ENCODE results near the gene PDE10A. TPM values are rescaled to one million over a fixed set of nuclear protein-coding genes. Genes with fewer than 3 reads are reported as not detected.

PDE10A gene
- polyA plus RNA-seq, 3 donors, result not detected

DNA sequence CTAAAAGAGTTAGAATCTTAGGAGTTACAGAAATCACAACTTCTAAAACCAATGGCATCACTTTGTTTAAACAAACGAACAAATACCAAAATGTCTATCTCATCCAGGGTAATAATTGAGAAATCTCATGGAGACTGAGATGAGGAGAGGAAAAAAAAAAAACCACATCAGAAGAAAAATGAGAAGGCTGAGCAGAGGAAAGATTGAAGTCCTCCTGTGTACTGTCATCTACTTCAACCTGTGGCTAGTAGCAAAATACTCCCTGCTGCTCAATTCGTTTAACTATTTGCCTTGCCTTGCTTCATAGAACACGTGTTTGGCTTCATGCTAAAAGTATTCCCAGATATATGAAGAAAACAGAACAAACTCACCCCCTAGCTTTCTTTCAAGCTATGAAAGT lies 143.7 kb downstream of the PDE10A start:
- no peak for DNase-seq
- peaks cover 0 to 5% (median 2%) of the 10 kb centered on the region in 7 donors for H3K9me3 Mint-ChIP-seq
- Histone ChIP-seq H3K36me3 (replicated peaks in 1 of 2; ENCODE audit: control insufficient read depth in 1 of 2, insufficient read depth in 2 of 2, low read length in 2 of 2) (no peaks in the 10 kb centered on the region), H3K9me3 (replicated peaks in 1 of 2; ENCODE audit: control insufficient read depth in 1 of 2, insufficient read depth in 1 of 2, low read length in 2 of 2) (no peaks in the 10 kb centered on the region), H3K4me3 (replicated peaks in 1 of 3; ENCODE audit: low read depth in 2 of 3, low read length in 3 of 3) (no peak overlapping the region), H3K79me2 (ENCODE audit: insufficient read depth, low read length) (no peaks in the 10 kb centered on the region), H3K4me2 (replicated peaks; ENCODE audit: extremely low read depth, low read length, poor library complexity, severe bottlenecking) (no peak overlapping the region), H3K9ac (ENCODE audit: insufficient read depth, low read length, poor library complexity, severe bottlenecking) (no peak overlapping the region), H4K20me1 (ENCODE audit: insufficient read depth, low read length) (no peaks in the 10 kb centered on the region), H2AFZ (ENCODE audit: insufficient read depth, low read depth, low read length, poor library complexity, severe bottlenecking) (no peak overlapping the region), H3K27me3 (ENCODE audit: control insufficient read depth in 2 of 2, insufficient read depth in 2 of 2, low read length in 2 of 2) (no peaks in the 10 kb centered on the region), H3K27ac (ENCODE audit: low read depth in 1 of 2, low read length in 2 of 2) (no peak overlapping the region), H3K4me1 (ENCODE audit: control insufficient read depth in 1 of 2, insufficient read depth in 2 of 2, low read length in 2 of 2) (no peaks in the 10 kb centered on the region)
- WGBS (ENCODE audit: insufficient coverage), result no CpG with 5 or more reads among the region's 3 CpGs
- H3K4me3 Mint-ChIP-seq, result no peak overlapping the region
- no peak overlapping the region for H3K27ac Mint-ChIP-seq
- TF ChIP-seq CTCF (IDR thresholded peaks at IDR 0.05), result no peak
- no peaks in the 10 kb centered on the region for H3K36me3 Mint-ChIP-seq
- intact Hi-C loops (cut with micrococcal nuclease), result no loop called here
- no peaks in the 10 kb centered on the region for H3K27me3 Mint-ChIP-seq (ENCODE audit: low read depth in 3 of 3)
- no peaks in the 10 kb centered on the region for H3K4me1 Mint-ChIP-seq

DNA sequence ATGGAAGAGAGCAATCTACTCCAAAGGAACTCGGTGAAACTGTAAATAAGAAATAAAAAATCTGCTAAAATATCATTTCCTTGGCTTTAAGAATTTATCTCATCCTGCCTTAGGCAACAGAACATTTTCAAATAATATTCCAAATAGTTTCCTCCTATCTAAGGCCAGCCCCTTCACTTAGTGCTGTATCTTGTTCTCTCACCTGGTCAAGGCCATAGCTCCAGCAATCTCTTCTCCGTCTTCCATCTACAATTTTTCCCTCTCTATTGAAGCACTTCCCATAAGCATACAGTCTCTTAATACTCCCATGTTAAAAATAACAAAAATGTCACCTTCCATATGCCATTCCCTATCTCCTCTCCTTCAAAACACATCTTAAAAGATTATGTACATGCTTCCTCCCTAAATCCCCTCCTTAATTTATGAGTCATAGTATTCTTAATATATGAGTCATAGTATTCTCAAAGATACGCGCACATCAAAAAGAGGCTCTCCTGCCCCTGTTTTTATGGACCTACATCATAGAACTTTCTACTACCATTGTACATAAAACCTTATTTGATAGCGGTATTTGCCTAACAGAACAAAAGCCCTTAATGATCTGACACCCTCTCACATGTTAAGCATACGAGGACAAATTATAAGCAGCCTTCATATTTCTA lies 146.9 kb downstream of the PDE10A start:
- H3K27ac Mint-ChIP-seq, result no peak overlapping the region
- no peak for DNase-seq
- no peak overlapping the region for H2AFZ ChIP-seq (ENCODE audit: insufficient read depth, low read depth, low read length, poor library complexity, severe bottlenecking)
- no peak overlapping the region for H3K27ac ChIP-seq (ENCODE audit: low read depth in 1 of 2, low read length in 2 of 2)
- H3K27me3 Mint-ChIP-seq (ENCODE audit: low read depth in 3 of 3), result no peaks in the 10 kb centered on the region
- no peak overlapping the region for H3K4me2 ChIP-seq (replicated peaks; ENCODE audit: extremely low read depth, low read length, poor library complexity, severe bottlenecking)
- H3K9me3 ChIP-seq (replicated peaks in 1 of 2; ENCODE audit: control insufficient read depth in 1 of 2, insufficient read depth in 1 of 2, low read length in 2 of 2), result no peaks in the 10 kb centered on the region
- no peaks in the 10 kb centered on the region for H3K36me3 Mint-ChIP-seq
- H3K9me3 Mint-ChIP-seq, result peaks cover 0 to 5% (median 3%) of the 10 kb centered on the region in 7 donors
- H3K4me1 Mint-ChIP-seq, result no peaks in the 10 kb centered on the region
- no peak overlapping the region for H3K4me3 ChIP-seq (replicated peaks in 1 of 3; ENCODE audit: low read depth in 2 of 3, low read length in 3 of 3)
- H3K9ac ChIP-seq (ENCODE audit: insufficient read depth, low read length, poor library complexity, severe bottlenecking), result no peak overlapping the region
- WGBS (ENCODE audit: insufficient coverage), result 87% methylated on average over 1 of the region's 6 CpGs
- no peaks in the 10 kb centered on the region for H3K4me1 ChIP-seq (ENCODE audit: control insufficient read depth in 1 of 2, insufficient read depth in 2 of 2, low read length in 2 of 2)
- no peak overlapping the region for H3K4me3 Mint-ChIP-seq
- no peaks in the 10 kb centered on the region for H4K20me1 ChIP-seq (ENCODE audit: insufficient read depth, low read length)
- H3K79me2 ChIP-seq (ENCODE audit: insufficient read depth, low read length), result no peaks in the 10 kb centered on the region
- intact Hi-C loops (cut with micrococcal nuclease), result no loop called here
- H3K36me3 ChIP-seq (replicated peaks in 1 of 2; ENCODE audit: control insufficient read depth in 1 of 2, insufficient read depth in 2 of 2, low read length in 2 of 2), result no peaks in the 10 kb centered on the region
- H3K27me3 ChIP-seq (ENCODE audit: control insufficient read depth in 2 of 2, insufficient read depth in 2 of 2, low read length in 2 of 2), result no peaks in the 10 kb centered on the region
- no peak for TF ChIP-seq CTCF (IDR thresholded peaks at IDR 0.05)

All from CD14-positive monocyte (primary cell).